ENCODE measurements around the gene C1QB.

C1QB gene

GRCh38 chr1:22652881-22653316 lies at the start of gene C1QB:
Gene C1QB, plus strand, starts transcription at chr1:22653236. Its CDS starts 6,227 bp downstream, at chr1:22659463.
- DNase-seq: no peak

GRCh38 chr1:22606161-22606560 lies 46.9 kb upstream of the C1QB start:
- no peak for DNase-seq

- DNase-seq: no peak
Measured at GRCh38 chr1:22607154-22607553, 45.9 kb upstream of the C1QB start.

- no peak for DNase-seq
Measured at GRCh38 chr1:22608361-22608760, 44.7 kb upstream of the C1QB start.

GRCh38 chr1:22609291-22609690 lies 43.7 kb upstream of the C1QB start:
- no peak for DNase-seq

- no peak for DNase-seq
Measured at GRCh38 chr1:22611530-22611947, 41.5 kb upstream of the C1QB start.

GRCh38 chr1:22612671-22613571 lies 40.1 kb upstream of the C1QB start:
- DNase-seq: no peak

GRCh38 chr1:22613572-22613918 lies 39.5 kb upstream of the C1QB start:
- DNase-seq: no peak

GRCh38 chr1:22613951-22614350 lies 39.1 kb upstream of the C1QB start:
- DNase-seq: no peak

GRCh38 chr1:22615886-22616285 lies 37.1 kb upstream of the C1QB start:
- DNase-seq: no peak

GRCh38 chr1:22616571-22616970 lies 36.5 kb upstream of the C1QB start:
- DNase-seq: no peak

GRCh38 chr1:22618056-22618455 lies 35.0 kb upstream of the C1QB start:
- DNase-seq: no peak

GRCh38 chr1:22619252-22619651 lies 33.8 kb upstream of the C1QB start:
- DNase-seq: no peak

GRCh38 chr1:22619798-22620197 lies 33.2 kb upstream of the C1QB start:
- no peak for DNase-seq

GRCh38 chr1:22621761-22622160 lies 31.3 kb upstream of the C1QB start:
- DNase-seq: no peak

GRCh38 chr1:22625262-22625925 lies 27.6 kb upstream of the C1QB start:
- no peak for DNase-seq

GRCh38 chr1:22626237-22627157 lies 26.5 kb upstream of the C1QB start:
- no peak for DNase-seq

GRCh38 chr1:22627331-22627730 lies 25.7 kb upstream of the C1QB start:
- no peak for DNase-seq

GRCh38 chr1:22628698-22629444 lies 24.2 kb upstream of the C1QB start:
- DNase-seq: no peak

GRCh38 chr1:22629886-22630285 lies 23.1 kb upstream of the C1QB start:
- DNase-seq: no peak

- no peak for DNase-seq
Measured at GRCh38 chr1:22633697-22634463, 19.2 kb upstream of the C1QB start.

- DNase-seq: no peak
Measured at GRCh38 chr1:22635436-22635835, 17.6 kb upstream of the C1QB start.
